Umbilical cord (tissue), 2 donors: ENCODE data around the gene GIMAP8. TPM values are rescaled to one million over a fixed set of nuclear protein-coding genes. Genes with fewer than 3 reads are reported as not detected.
"Not testable (repeated sequence)": the region's sequence is repeated elsewhere in the genome, so short reads cannot be mapped to it uniquely, and the experiment has no call there.

ENCODE experiments used
- DNase-seq: peaks from one replicate; pipeline ENCODE4 v3.0.0-alpha.2; 2015; ENCODE audit warnings: low spot score
- total RNA-seq: library from RNA; depleted of rRNA; stranded (reverse); fragments of >200 nt; gene quantifications from one replicate; pipeline ENCODE4 v1.2.3, GENCODE V29; 2014; ENCODE audit warnings: low replicate concordance; ENCODE audit not compliant: insufficient read depth

GIMAP8 gene
- total RNA-seq, 1 donor from 2014 or later: 1.2 TPM

DNA sequence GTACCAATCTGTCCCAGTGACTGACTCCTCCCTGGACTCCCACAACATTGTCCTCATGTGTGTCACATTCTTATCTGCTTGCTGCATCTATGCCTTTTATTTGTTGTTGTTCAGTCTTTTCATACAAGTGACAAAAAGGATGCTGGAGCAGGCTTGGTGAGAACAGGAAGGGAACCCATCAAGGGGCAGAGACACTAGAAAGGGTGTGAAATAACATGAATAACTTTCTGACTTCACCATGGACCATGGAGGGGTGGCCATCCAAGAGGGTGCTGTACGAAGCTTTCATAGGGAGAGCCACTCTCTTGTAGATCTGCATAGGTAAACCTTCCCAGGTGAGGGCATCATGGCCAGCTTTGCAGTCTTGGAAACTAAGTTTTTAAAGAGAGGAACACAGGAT lies 14.5 kb downstream of the GIMAP8 start:
- DNase-seq: no peak

DNA sequence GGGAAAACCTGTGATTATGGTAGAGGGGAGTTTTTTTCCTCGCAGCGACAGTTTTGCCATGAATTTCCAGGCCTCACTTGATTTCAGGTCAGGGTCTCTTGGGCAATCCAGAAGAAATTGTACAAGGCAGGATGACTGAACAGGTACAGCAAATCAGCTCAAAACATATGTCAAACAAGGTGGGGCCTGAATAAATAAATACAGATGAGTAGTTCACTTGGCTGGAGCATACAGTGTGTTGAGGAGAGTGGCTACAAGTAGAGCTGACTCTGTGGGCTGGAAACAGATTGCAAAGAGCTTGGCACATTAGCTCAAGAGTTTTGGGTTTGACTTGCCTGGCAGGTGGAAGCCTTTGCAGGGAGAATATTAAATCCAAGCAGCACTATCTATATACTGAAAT lies 15.0 kb downstream of the GIMAP8 start:
- no peak for DNase-seq

DNA sequence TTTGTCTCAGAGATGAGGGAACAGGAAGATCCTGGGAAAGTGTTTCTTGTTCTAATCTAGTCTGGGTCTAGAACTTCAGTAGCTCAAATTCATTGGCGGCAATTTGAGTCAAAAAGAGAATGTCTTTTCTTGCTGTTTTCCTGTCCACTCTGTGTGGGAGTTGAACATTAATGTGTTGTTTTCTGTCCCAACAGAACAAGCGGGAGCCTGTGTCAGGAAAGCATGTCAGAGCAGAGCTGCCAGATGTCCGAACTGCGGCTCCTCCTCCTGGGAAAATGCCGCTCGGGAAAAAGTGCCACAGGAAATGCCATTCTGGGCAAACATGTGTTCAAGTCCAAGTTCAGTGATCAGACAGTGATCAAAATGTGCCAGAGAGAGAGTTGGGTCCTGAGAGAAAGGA lies 16.0 kb downstream of the GIMAP8 start:
- no peak for DNase-seq

GRCh38 chr7:150468241-150468640 lies 17.8 kb downstream of the GIMAP8 start:
- no peak for DNase-seq

DNA sequence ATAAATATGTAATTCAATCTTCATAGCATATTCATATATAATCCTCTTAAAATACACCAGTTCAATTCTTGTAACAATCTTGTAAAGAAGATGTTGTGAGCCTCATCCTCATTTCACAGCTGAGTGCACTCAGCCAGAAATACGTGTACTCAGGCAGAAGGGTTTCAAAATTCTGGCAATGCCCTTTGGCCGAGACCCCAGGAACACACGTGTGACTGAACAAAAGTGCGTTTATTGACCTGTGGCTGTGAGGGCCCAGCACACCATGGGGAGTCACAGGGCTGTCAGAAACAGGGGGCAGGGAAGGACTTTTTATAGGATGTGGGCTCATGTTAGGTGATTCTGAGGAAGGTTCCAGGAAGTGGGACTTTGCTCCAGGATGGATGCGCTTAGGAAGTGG lies 21.5 kb downstream of the GIMAP8 start:
- DNase-seq: no peak

GRCh38 chr7:150473902-150474301 lies 23.5 kb downstream of the GIMAP8 start:
- DNase-seq: no peak

DNA sequence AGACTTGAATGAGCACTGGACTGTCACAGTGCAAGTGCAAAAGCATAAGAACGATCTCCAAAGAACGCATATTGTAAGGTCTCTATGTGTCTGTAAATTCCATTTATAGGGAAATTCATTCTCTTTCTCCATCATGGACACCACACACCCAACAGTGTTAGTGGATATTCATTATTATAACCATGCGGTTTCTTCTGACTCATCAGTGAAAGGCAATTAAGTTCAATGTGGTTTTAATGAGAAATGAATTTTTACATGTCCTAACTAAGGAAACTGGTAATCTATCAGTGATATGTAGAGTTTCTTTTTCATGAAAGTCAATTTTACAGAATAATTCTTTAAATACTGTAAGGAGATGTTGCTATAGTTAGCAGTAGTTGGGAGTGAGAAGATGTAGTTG lies 25.9 kb downstream of the GIMAP8 start:
- DNase-seq: no peak

GRCh38 chr7:150476819-150477631 lies 26.6 kb downstream of the GIMAP8 start:
- DNase-seq: no peak

DNA sequence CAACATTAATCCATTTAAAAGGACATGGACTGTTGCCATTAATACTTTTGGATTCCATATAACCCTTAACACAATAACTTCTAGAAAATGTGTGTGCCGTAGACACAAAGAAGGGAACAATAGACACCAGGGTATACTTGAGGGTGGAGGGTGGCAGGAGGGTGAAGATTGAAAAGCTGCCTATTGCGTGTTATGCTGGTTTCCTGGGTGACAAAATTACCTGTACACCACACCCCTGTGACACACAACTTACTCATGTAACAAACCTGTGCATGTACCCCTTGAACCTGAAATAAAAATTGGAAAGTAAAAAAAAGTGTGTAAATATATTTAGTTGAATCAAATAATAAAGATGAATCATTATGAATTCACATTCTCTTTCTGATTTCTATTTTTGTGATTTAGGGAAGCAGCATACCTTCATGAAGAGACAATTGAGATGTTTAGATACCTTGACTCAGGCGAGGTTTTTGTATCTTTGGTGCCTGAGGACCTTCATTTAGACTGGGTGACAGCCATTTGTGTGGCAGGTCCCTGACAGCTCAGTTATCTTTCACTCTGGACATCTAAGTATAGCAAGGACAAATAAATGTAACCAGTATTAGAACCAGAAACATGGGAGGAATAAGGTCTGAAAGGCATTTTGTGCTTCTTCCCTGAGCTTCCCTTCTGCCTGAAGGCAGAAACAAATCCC lies 28.7 kb downstream of the GIMAP8 start:
- DNase-seq: no peak

DNA sequence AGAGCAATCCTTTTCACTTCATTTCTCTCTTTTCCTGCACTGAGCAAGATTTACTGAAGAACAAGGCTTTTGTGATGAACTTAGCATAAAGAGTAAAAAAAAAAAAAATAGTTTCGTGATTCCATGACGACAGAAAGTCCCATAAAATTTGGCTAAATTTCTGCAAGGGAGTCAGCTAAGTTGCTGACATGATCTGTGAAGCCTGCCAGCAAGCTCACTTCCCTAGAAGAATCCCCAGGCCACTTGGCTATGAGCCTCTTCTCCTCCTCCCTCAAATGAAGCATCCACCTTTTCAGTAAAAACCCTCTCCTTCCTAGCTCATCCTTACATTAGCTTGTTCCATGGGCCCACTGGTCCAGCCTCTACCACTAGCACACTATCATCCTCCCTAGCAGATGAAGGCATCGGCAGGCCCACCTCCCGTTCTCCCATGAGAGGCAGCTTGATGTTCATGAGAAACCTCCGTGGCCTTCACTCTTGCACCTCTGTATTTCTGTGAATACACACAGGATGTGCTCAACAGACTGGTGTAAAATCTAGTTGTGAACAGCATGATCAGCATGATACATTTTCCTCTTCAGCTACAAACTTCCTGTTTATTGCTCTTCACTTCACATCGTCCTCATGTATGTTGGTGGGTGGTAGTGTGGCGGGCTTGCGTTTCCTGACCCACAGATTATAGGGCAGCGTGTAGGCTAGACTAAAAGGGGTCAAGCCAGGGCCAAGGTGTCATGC lies 30.9 kb downstream of the GIMAP8 start:
- no peak for DNase-seq

GRCh38 chr7:150481922-150482321 lies 31.5 kb downstream of the GIMAP8 start:
- no peak for DNase-seq

GRCh38 chr7:150483514-150483913 lies 33.1 kb downstream of the GIMAP8 start:
- peak; percentile 40 for DNase-seq

DNA sequence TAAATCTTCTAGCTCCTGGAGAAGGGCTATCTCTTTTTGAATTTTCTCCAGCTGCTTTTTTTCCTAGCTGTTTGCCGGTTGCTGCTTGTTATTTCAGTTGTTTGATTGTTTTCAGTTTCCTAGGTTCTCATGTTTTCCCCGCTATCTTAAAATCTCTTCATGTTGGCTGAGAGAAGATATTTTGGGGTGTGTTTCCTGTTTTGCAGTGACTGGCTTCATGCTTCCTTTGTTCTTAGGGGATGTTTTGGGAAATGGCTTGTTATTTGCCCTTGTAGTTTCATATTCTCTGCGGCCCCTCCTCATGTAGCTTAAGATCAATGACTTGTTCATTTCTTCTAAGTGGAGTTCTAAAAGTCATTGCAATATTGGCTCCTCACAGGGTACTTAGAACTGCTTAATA lies 33.6 kb downstream of the GIMAP8 start:
- DNase-seq: peak; percentile 33

DNA sequence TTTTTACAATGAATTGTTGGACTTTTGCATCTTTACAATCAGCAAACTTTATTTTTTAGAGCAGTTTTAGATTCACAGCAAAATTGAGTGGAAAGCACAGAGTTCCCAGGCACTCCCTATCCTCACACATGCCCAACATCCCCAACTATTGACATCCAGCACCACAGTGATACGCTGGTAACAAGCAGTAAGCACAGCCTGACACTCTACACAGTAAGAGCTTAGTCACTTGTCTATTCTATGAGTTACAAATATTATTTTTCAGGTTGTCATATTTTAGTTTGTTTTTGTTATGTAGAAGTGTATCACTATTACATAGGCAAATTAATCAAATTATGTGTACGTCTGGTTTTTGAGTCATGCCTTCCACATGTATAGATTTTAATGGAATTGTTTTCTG lies 37.2 kb downstream of the GIMAP8 start:
- DNase-seq: no peak

- no peak for DNase-seq
Measured at GRCh38 chr7:150489782-150490181, 39.4 kb downstream of the GIMAP8 start.

DNA sequence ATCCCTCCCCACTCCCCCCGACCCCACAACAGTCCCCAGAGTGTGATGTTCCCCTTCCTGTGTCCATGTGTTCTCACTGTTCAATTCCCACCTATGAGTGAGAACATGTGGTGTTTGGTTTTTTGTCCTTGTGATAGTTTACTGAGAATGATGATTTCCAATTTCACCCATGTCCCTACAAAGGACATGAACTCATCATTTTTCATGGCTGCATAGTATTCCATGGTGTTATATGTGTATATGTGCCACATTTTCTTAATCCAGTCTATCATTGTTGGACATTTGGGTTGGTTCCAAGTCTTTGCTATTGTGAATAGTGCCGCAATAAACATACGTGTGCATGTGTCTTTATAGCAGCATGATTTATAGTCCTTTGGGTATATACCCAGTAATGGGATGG lies 43.0 kb downstream of the GIMAP8 start:
- DNase-seq: not testable (repeated sequence)

DNA sequence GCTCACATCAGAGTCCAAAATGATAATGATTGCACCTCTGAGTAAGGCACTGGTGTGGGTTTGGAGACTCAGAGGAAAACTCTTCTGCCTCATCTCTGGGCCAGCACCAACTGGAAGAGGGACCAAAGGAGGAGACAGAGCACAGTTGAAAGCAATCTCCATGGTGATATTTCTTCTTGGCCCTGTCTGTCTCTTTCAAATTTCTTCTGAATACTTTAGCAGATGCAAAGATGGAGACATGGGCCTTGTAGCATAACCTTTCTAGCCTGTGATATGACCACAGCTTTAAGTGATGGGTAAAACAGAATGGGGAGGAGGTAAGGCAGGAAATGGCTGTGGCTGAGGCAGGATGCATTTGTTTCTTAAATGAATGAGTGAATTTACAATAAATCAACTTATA lies 52.1 kb downstream of the GIMAP8 start:
- DNase-seq: no peak

GRCh38 chr7:150503155-150503554 lies 52.7 kb downstream of the GIMAP8 start:
- DNase-seq: no peak

- no peak for DNase-seq
Measured at GRCh38 chr7:150503581-150503980, 53.2 kb downstream of the GIMAP8 start.

- DNase-seq: no peak
Measured at GRCh38 chr7:150507947-150508602, 57.6 kb downstream of the GIMAP8 start.

DNA sequence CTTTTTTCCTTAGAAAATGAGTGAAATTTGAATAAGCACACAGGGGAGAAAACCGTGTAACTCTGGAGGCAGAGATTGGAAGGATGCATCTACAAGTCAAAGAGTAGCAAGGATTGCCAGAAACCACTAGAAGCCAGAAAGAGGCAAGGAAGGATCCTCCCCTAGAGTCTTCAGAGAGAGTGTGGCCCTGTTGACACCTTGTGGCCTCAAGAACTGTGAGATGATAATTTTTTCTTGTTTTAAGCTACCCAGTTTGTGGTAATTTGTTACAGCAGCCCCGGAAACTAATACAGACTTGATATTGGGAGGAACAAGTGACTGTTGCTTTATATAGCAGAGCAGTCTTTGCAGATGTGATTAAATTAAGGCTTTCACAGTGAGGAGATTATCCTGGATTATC lies 60.6 kb downstream of the GIMAP8 start:
- DNase-seq: no peak

DNA sequence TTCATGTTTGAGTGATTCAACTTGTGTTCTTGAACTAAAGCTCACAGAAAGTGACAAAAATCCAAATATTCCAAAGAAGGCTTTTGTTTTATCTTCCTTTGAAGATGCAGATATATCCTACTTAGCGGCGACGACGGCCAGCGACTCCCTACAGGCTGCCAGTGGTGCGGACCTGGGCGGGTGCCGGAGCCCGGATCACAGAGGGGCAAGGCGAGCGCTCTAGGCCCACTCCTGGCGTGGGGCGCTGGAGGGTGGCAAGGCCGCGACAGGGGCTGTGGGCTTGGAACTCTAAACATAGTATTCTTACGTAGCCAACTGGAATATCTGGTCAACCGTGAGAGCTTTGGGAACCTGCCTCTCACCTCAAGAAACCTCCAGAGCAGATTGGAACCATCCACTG lies 63.3 kb downstream of the GIMAP8 start:
- DNase-seq: no peak
